HL-60/S4 treated with phorbol 12-myristate 13-acetate at 8.2 ng/mL for 4 days and 3 days (cell line): Measurements from ENCODE around the gene RAMACL.
"Not testable (repeated sequence)": the region's sequence is repeated elsewhere in the genome, so short reads cannot be mapped to it uniquely, and the experiment has no call there.

ENCODE experiments used
- in situ Hi-C: fragments of 300-500 bp; cut with MboI; formaldehyde crosslinking; loops from 2 replicates; pipeline ENCODE4 v1.15.0; 2022; ENCODE audit warnings: low sequenced_read_pairs

Gene RAMACL

GRCh38 chr6:166586424-166587156 is at the start of gene RAMACL:
TSS of gene RAMACL (minus strand) at chr6:166586678. CDS start at chr6:166586477, 201 bp downstream.
- in situ Hi-C loops = no loop called here

- in situ Hi-C loops = no loop called here
Measured at GRCh38 chr6:166635013-166635970, 48.8 kb upstream of the RAMACL start.

- in situ Hi-C loops = not testable (repeated sequence)
Measured at GRCh38 chr6:166634581-166634980, 48.1 kb upstream of the RAMACL start.

- in situ Hi-C loops = no loop called here
Measured at GRCh38 chr6:166633732-166634535, 47.5 kb upstream of the RAMACL start.

GRCh38 chr6:166632731-166633130 is 46.3 kb upstream of the RAMACL start:
- in situ Hi-C loops = no loop called here

- in situ Hi-C loops = no loop called here
Measured at GRCh38 chr6:166630462-166630861, 44.0 kb upstream of the RAMACL start.

GRCh38 chr6:166629628-166630027 is 43.1 kb upstream of the RAMACL start:
- in situ Hi-C loops = no loop called here

- in situ Hi-C loops = no loop called here
Measured at GRCh38 chr6:166627875-166628801, 41.7 kb upstream of the RAMACL start.

GRCh38 chr6:166627033-166627874 is 40.8 kb upstream of the RAMACL start, which contains the start of gene RPS6KA2:
TSS of gene RPS6KA2 (minus strand) at chr6:166627251. CDS start at chr6:166627019, 232 bp downstream.
- in situ Hi-C loops = no loop called here

- in situ Hi-C loops = no loop called here
Measured at GRCh38 chr6:166626177-166627032, 39.9 kb upstream of the RAMACL start.

GRCh38 chr6:166625356-166625755 is 38.9 kb upstream of the RAMACL start:
- in situ Hi-C loops = no loop called here

GRCh38 chr6:166624275-166624674 is 37.8 kb upstream of the RAMACL start:
- in situ Hi-C loops = no loop called here

- in situ Hi-C loops = no loop called here
Measured at GRCh38 chr6:166623318-166623717, 36.8 kb upstream of the RAMACL start.

- in situ Hi-C loops = no loop called here
Measured at GRCh38 chr6:166621114-166621540, 34.6 kb upstream of the RAMACL start.

- in situ Hi-C loops = no loop called here
Measured at GRCh38 chr6:166620478-166621113, 34.1 kb upstream of the RAMACL start.

- in situ Hi-C loops = no loop called here
Measured at GRCh38 chr6:166619912-166620311, 33.4 kb upstream of the RAMACL start.
